D341Med (cell line): ENCODE data around the gene BOD1L2.

Experiments used
- DNase-seq: peaks from one replicate; pipeline ENCODE4 v3.0.0; 2012; ENCODE audit warnings: low spot score

Gene BOD1L2

GRCh38 chr18:57146956-57147636 is at the start of gene BOD1L2:
TSS of gene BOD1L2 (plus strand) at chr18:57147087. CDS start at chr18:57147313, 226 bp downstream.
- DNase-seq = no peak

GRCh38 chr18:57107140-57107832 is 39.6 kb upstream of the BOD1L2 start:
- DNase-seq = no peak

- DNase-seq = no peak
Measured at GRCh38 chr18:57110290-57110689, 36.6 kb upstream of the BOD1L2 start.

DNA sequence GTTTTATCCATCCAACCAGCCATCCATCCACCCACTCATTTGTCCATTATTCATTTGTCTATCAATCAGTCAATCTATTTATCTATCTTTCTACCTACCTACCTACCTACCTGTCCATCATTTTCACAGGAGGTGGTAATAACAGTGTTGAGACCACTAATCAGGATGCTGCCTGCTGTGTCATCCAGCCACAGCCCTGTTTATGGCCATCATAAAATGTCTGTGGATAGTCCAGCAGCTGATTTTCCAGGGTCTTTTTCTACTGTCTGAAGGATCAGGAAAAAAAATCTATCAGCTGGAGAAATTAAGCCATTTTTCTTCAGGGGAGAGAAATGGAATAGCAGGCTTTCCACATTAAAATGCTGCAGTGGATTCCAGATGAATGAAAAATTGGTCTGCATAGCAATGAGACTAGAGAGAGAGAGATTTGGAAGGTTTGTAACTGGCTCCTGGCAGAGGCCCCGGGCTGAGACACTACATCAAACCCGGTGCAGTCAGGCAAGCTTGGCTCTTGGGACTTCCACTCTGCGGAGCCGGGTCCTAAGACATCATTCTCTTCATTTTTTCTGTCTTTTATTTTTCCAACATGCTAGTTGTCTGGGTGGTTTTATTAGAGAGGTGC is 33.0 kb upstream of the BOD1L2 start:
- DNase-seq = no peak

DNA sequence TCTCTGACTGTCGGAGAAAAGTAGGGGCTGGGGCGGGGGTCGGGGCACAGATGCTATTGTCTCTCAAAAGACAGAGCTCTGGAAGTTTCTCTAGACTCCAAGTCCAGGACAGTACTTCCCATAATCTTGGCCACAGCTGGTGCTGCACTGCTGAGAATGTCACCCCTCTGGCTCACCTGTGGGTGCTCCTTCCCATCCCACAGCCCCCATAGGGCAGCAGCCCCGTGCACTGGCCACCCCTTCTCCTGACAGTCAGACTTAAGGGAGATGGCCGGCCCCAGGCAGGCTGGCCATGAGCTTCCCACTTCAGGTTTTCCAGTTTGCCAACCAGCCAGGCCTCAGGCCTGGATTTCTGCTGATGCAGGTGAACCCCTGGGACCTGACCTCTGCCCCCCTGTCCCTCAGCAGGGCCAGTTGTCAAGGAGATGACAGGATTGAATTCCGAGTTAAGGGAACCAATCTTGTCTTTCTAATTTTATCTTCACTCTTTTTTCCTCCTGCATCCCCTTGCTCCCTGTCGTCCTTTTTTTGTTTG is 30.2 kb upstream of the BOD1L2 start:
- no peak for DNase-seq

GRCh38 chr18:57121542-57122112 is 25.3 kb upstream of the BOD1L2 start:
- DNase-seq = no peak

DNA sequence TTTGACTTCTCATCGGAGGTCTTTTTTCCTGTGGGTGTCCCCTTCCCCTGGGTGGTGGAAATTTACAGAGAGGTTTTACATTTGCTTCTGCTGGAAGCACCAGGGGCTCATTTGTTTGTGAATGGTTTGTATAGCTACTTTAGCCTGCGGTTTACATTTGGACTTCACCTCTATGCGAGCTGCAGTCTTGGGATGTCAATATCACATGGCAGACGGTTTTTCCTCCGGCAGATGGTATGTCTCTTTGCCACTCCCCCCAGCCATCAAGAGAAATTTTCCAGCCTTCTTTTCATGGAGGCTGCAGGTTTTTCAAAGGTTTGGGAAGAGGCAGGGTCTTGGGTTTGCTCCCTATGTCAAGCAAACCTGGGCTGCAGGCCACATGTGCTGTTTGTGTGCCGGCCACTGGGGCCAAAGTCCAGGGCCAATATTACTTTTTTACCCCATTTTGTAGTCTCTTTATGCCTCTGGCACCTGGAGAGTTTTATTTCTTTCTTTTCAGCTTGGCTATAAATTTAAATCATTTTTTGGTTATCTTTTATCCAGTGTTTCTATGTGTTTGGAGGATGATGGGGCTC is 23.9 kb upstream of the BOD1L2 start:
- no peak for DNase-seq

DNA sequence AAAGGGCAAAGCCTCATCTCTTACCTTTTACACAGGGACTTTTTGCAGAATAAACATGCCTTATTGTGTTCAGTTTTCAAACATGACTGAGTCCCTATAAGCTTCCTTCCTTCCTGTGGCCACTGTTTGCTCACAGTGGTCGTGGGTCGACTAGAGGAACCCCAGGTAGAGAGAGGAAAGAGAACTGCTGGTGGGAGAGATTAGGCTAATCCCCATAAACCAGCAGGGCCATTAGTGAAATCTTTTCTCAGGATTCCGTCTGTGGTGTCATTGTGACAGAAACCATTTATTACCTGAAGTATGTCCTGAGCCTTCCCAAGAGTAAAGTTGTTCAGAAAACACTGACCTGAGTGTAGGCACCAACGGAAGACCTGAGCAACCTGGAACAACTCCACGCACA is 21.3 kb upstream of the BOD1L2 start:
- DNase-seq = no peak

DNA sequence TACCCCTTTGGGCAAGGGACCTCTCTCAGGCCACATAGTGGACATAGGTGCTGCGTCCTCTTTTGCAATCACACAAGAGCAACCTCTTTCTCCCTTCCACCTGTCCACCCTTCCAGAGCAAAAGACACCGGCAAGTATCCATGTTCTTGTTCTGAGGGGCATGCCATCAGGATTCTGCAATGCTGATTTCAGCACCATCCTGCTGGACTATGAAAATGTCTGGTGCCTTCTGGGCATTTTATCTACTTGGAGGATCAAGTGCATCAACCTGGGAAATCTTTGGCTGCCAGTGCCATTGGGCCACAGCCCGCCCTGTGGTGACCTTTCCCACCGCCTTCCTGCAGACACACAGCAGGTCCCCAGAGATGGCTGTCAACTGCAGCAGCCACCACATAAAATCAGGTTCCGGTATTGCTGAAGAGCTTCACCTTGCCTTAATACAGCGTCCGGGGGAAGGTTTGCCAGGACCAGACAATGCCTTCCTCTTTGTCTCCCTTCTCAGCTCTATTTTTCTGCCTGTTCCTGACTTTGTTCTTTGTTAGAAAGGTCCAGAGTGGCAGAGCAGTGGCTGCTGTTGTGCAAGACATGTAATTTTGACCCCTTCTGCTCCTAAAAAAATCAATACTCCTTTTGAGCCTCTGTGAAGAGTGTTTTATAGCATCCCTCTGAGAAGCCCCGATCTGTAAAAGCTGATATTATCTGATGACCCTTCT is 18.5 kb upstream of the BOD1L2 start:
- DNase-seq = no peak

GRCh38 chr18:57131101-57131500 is 15.8 kb upstream of the BOD1L2 start:
- no peak for DNase-seq

- no peak for DNase-seq
Measured at GRCh38 chr18:57131782-57132181, 15.1 kb upstream of the BOD1L2 start.

GRCh38 chr18:57134618-57135135 is 12.2 kb upstream of the BOD1L2 start:
- no peak for DNase-seq

DNA sequence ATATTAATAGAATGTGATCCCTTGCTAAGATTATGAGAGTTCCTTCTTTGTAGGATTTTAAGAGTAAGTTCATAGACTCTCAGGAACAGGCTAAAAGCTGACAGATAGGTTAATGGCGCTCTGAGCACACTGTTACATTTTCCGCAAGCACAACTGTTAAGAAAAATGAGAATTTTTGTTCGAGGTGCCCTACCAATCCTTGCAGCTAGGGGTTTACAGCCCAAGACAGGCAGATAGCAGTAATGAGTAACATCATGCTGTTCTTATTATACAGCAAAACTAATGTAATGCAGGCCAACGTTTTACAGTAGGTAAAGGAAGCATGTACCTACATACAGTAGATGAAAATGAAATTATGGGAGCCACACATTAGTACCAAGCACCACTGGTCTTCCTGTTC is 11.2 kb upstream of the BOD1L2 start:
- DNase-seq = no peak

GRCh38 chr18:57137847-57138246 is 9.0 kb upstream of the BOD1L2 start:
- DNase-seq = no peak

DNA sequence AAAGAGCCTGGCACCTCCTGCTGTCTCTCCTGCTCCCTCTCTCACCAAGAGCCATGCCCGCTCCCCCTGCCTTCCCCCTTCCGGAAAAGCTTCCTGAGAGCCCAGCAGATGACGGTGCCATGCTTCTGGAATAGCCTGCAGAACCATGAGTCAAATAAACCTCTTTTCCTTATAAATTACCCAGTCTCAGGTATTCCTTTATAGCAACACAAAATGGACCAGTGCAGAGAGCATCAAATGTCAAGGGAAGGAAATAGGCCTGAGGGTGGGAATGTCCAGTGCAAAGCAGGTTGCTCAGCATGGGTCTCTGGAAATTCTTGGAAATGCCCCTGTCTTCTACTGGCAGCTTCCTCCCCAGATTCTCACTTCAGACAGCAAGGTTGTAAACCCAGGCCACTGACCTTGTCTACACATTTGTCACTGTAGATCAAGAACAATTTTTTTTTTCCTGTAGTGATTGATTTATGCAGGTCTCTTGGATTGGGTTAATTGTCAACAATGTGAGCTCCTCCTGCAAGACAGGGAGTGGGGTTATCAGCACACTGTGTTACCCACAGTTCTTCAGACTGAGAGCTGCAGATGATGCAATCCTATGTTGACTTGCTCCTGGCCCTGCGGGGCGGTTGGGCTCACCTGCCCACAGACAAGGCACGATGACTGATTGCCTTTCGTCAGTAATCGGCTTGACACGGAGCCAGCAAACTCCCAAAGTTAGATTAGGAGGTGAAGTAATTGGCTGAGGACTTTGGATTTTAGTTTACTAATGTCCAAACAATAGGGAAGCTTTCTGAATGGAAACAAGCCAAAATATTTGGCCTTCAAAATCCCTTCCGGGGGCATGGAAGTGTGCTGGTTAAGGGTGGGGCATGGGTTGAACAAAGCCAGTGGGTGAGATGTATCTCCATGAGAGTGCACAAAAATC is 5.4 kb upstream of the BOD1L2 start:
- DNase-seq = no peak

GRCh38 chr18:57142324-57142723 is 4.6 kb upstream of the BOD1L2 start:
- no peak for DNase-seq

GRCh38 chr18:57143265-57143664 is 3.6 kb upstream of the BOD1L2 start:
- no peak for DNase-seq

DNA sequence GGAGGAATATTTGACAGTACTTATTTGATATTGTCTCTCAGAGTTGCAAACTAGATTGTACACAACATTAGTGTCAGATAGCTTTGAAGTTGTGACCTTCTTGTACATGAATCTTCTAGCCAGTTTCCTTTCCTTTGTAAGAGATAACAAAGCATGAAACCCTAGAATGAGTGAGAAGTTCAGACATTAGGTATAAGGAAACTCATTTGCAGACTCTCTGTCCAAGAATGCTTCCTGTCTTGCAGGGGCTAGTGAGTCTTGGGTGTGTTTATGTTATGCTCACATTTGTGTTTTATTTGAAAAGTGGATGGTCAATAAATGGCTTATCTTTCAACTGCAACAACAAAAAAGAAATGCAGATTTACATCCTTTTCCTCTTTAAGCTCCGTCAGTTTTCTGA is 1.4 kb downstream of the BOD1L2 start:
- DNase-seq = no peak

- DNase-seq = no peak
Measured at GRCh38 chr18:57149051-57149450, 2.2 kb downstream of the BOD1L2 start.

GRCh38 chr18:57149531-57149930 is 2.6 kb downstream of the BOD1L2 start:
- DNase-seq = no peak
